Lung (tissue), 12 donors: Measurements from ENCODE around the gene MAGI2. TPM values are rescaled to one million over a fixed set of nuclear protein-coding genes. Genes with fewer than 3 reads are reported as not detected.

Experiments used
- ATAC-seq: fragments of 200-7000 bp; cut with Tn5 transposase; one replicate; pipeline ENCODE4 v1.9.1; 2020; ENCODE audit warnings: moderate number of reproducible peaks; ENCODE audit not compliant: insufficient read depth, low FRiP score
- DNase-seq, 3 donors: peaks; one replicate each; pipeline ENCODE4 v3.0.0-alpha.2; 2013 to 2017
- H3K27ac ChIP-seq, 2 donors: one replicate each; pipeline ENCODE4 v1.5.1; 2013; ENCODE audit warnings: mild to moderate bottlenecking in 2 of 2, moderate library complexity in 2 of 2, control low read depth in 1 of 2, inconsistent platforms in 1 of 2, low read depth in 1 of 2, low read length in 1 of 2
- H3K27me3 ChIP-seq, 3 donors: one replicate each; pipeline ENCODE4 v1.5.1; 2013; ENCODE audit warnings: low read length in 2 of 3; ENCODE audit not compliant: control insufficient read depth in 3 of 3, insufficient read depth in 3 of 3
- H3K36me3 ChIP-seq, 4 donors: one replicate each; pipeline ENCODE4 v1.5.1; 2013; ENCODE audit warnings: low read length in 4 of 4, mild to moderate bottlenecking in 1 of 4, moderate library complexity in 1 of 4; ENCODE audit not compliant: control insufficient read depth in 4 of 4, insufficient read depth in 4 of 4
- H3K4me1 ChIP-seq, 5 donors: one replicate each; pipeline ENCODE4 v1.5.1; 2013; ENCODE audit warnings: low read length in 5 of 5, mild to moderate bottlenecking in 2 of 5, moderate library complexity in 1 of 5; ENCODE audit not compliant: control insufficient read depth in 5 of 5, insufficient read depth in 5 of 5
- H3K4me3 ChIP-seq: one replicate; pipeline ENCODE4 v1.5.1; 2013; ENCODE audit warnings: mild to moderate bottlenecking, control low read depth, moderate library complexity
- H3K9ac ChIP-seq, 2 donors: one replicate each; pipeline ENCODE4 v1.5.1; 2013; ENCODE audit warnings: low read length in 2 of 2, control low read depth in 1 of 2; ENCODE audit not compliant: insufficient read depth in 1 of 2
- H3K9me3 ChIP-seq, 4 donors: one replicate each; pipeline ENCODE4 v1.5.1; 2013; ENCODE audit warnings: low read length in 3 of 4, mild to moderate bottlenecking in 1 of 4, moderate library complexity in 1 of 4; ENCODE audit not compliant: control insufficient read depth in 4 of 4, insufficient read depth in 3 of 4
- WGBS, 2 donors: extraction: QIAGEN DNeasy Blood & Tissue Kit; methylation state at CpG; one replicate each; pipeline ENCODE4 v1.1.7; 2013; 5-methylcytosine and 5-hydroxymethylcytosine counted together
- polyA plus RNA-seq, 2 donors: library from polyadenylated mRNA; stranded (reverse); fragments of 200-250 nt; gene quantifications; one replicate each; pipeline ENCODE4 v1.2.1, GENCODE V29; 2013
- total RNA-seq, 2 donors: library from RNA; depleted of rRNA in 1 of 2; stranded (reverse); fragments of >200 nt in 1 of 2; gene quantifications; one replicate each; pipeline ENCODE4 v1.2.1, GENCODE V29; 2014 to 2021
- TF ChIP-seq, protein P1 (sequence below): IDR thresholded peaks from 2 replicates; pipeline ENCODE4 v1.5.1; 2012; ENCODE audit warnings: mild to moderate bottlenecking; ENCODE audit errors: control extremely low read depth, extremely low read depth
- donor health status: control.
- donor health status: control.
- donor health status: Bipolar disorder and iron deficiency.
- donor health status: healthy.
- donor health status: DM: yes; HTN: yes; CAD: no.

MAGI2 gene
- total and polyA plus RNA-seq, 4 donors: 0.94 to 18.0 (median 5.3) TPM

- Histone ChIP-seq H3K9ac (no peak overlapping the region), H3K27me3 (no peaks in the 10 kb centered on the region), H3K27ac (no peak overlapping the region), H3K4me1 (peaks cover 0 to 7% (median 0%) of the 10 kb centered on the region in 5 donors), H3K36me3 (no peaks in the 10 kb centered on the region), H3K9me3 (no peaks in the 10 kb centered on the region), H3K4me3 (no peak overlapping the region)
- ATAC-seq: no peak
- DNase-seq: peak in 1 of 3 donors; percentile 28
- WGBS, 2 donors: 59 to 63% methylated on average over 7 of the region's 7 CpGs
- TF ChIP-seq, protein P1, sequence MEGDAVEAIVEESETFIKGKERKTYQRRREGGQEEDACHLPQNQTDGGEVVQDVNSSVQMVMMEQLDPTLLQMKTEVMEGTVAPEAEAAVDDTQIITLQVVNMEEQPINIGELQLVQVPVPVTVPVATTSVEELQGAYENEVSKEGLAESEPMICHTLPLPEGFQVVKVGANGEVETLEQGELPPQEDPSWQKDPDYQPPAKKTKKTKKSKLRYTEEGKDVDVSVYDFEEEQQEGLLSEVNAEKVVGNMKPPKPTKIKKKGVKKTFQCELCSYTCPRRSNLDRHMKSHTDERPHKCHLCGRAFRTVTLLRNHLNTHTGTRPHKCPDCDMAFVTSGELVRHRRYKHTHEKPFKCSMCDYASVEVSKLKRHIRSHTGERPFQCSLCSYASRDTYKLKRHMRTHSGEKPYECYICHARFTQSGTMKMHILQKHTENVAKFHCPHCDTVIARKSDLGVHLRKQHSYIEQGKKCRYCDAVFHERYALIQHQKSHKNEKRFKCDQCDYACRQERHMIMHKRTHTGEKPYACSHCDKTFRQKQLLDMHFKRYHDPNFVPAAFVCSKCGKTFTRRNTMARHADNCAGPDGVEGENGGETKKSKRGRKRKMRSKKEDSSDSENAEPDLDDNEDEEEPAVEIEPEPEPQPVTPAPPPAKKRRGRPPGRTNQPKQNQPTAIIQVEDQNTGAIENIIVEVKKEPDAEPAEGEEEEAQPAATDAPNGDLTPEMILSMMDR: no peak
Observed at GRCh38 chr7:78052112-78052511, 1401.4 kb downstream of the MAGI2 start.

DNA sequence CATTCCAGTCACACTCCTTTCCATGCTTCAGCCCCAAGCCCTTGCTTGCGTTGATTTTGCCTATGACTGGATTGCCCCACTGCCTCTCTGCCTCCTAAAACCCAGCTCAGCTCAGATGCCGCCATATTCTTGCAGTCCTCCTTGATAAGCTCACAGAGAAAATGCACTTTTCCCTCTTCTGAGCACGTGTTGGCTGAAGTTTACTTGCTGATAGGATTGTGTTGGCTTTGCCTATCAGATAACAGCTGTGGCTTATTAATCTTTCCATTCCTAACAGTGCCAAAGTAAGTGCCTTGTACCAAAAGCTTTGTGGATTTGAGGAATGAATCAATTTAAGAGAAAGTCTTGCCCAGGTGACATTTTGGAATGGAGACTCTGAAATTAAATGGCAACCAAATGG lies 1405.7 kb downstream of the MAGI2 start:
- DNase-seq: no peak
- H3K4me1 ChIP-seq: no peaks in the 10 kb centered on the region
- TF ChIP-seq, protein P1: no peak
- no peaks in the 10 kb centered on the region for H3K27me3 ChIP-seq
- no peak overlapping the region for H3K9ac ChIP-seq
- no peak for ATAC-seq
- no peak overlapping the region for H3K4me3 ChIP-seq
- no peaks in the 10 kb centered on the region for H3K9me3 ChIP-seq
- H3K36me3 ChIP-seq: no peaks in the 10 kb centered on the region
- no peak overlapping the region for H3K27ac ChIP-seq
- 72 to 82% methylated on average over 3 of the region's 3 CpGs for WGBS, 2 donors

DNA sequence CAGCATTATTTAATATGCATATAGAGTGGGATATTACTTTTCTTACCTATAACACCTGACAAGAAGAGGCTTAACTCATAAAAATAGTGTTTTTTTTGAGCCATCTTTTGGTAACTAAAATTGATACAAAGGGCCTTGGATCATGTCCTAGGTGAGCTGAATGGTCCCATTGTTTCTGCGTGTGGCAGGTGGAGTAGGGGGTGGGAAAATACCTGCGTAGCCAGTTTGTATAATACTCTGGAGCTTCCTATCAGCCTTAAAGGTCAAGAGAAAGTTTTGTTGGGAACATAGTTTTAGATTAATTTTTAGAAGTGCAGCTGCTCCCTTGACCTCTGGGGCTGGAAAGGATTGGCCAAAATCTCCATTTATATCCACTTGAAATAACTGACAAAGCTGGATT lies 1410.3 kb downstream of the MAGI2 start:
- no peak overlapping the region for H3K9ac ChIP-seq
- H3K9me3 ChIP-seq: no peaks in the 10 kb centered on the region
- H3K27me3 ChIP-seq: no peaks in the 10 kb centered on the region
- no peaks in the 10 kb centered on the region for H3K4me1 ChIP-seq
- TF ChIP-seq, protein P1: no peak
- 87 to 90% methylated on average over 2 of the region's 2 CpGs for WGBS, 2 donors
- DNase-seq (no peak), ATAC-seq (no peak)
- no peak overlapping the region for H3K27ac ChIP-seq
- H3K4me3 ChIP-seq: no peak overlapping the region
- H3K36me3 ChIP-seq: no peaks in the 10 kb centered on the region

DNA sequence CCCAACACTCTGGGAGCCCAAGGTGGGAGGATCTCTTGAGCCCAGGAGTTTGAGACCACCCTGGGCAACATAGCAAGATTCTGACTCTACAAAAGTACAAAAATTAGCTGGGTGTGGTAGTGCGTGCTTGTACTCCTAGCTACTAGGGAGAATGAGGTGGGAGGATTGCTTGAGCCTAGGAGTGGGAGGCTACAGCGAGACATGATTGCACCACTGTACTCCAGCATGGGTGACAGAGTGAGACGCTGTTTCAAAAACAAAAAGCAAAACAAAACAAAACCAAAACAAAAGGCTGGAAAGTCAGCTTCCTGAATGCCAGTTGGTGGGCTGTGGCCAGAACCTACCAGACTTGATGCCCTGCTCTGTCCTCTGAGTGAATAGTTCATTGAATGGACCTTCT lies 1412.0 kb downstream of the MAGI2 start:
- Histone ChIP-seq H3K27me3 (no peaks in the 10 kb centered on the region), H3K9me3 (no peaks in the 10 kb centered on the region), H3K36me3 (no peaks in the 10 kb centered on the region), H3K27ac (no peak overlapping the region), H3K4me1 (no peaks in the 10 kb centered on the region), H3K4me3 (no peak overlapping the region), H3K9ac (no peak overlapping the region)
- TF ChIP-seq, protein P1: no peak
- ATAC-seq (no peak), DNase-seq (no peak)
- 92% methylated on average over 3 of the region's 3 CpGs for WGBS, 2 donors
